Cardiac fibroblast (primary cell): ENCODE data around the gene EVI5L.

Source experiments
- DNase-seq, 2 donors: peaks; one replicate each; pipeline versions ENCODE4 v3.0.0 to v3.0.0-alpha.2; 2010; ENCODE audit warnings: low read depth in 2 of 2
- H3K4me3 ChIP-seq, 2 donors: replicated peaks in 1 of 2; 1 replicate in 1 of 2; 2 replicates in 1 of 2; pipeline ENCODE4 v1.5.1; 2011; ENCODE audit warnings: low read depth in 2 of 2, low read length in 2 of 2, mild to moderate bottlenecking in 2 of 2, moderate library complexity in 1 of 2
- CTCF ChIP-seq: IDR thresholded peaks from one replicate; pipeline ENCODE4 v1.5.1; 2011; ENCODE audit warnings: low read depth, mild to moderate bottlenecking, low read length, inconsistent platforms

The EVI5L gene

GRCh38 chr19:7903244-7904073 lies 73.4 kb downstream of the EVI5L start, which contains the start of gene MAP2K7:
Gene MAP2K7 (plus strand): TSS chr19:7903877. CDS start chr19:7903945, 68 bp downstream.
- peak; percentile 28 for TF ChIP-seq CTCF
- peak; percentile 99 for DNase-seq
- H3K4me3 ChIP-seq = peak within 1 kb of the TSS; percentile 92 to 93

DNA sequence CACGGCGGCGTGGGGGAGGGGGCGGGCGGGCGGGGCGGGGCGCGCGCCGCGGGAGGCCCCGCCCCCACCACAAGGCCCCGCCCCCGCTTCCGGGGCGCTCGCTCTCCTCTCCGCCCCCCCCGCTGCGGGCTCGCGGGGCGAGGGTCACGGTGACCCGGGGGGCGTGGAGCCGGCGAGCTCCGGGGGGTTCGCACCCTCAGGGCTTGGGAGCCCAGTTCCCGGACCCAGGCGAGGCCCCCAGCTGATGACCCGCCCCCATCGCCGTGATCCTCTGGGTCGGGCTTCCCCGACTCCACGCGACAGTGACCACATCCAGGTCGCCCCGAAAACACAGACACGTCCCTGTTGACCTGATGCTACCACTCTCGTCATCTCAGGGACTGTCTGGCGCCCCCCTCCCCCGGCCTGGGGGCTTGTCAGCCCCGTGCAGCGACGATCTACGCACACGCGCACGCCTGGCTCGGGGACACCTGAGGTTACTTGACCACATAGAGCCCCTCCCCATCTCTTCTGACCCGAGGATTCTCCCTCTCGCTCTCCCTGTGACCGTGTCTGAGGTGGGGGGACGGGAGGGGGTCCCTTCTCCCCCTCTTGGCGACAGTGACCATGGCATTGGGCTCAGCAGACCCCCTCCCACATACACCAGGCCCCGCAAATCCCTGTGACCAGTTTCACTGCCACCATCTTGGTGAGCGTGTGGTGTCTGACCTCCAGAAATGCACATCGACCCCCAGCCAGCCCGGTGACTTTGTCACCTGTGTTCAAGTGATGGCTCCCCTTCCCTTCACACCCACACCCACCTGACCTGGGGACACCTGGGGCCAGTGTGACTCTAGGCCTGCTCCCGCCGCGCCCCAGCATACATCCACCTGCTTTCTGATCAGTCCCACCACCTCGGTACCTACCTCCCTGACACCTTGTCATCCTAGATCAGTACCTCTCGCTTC lies 74.3 kb downstream of the EVI5L start:
- no peak for DNase-seq
- TF ChIP-seq CTCF = no peak
- H3K4me3 ChIP-seq = peak overlapping the region; percentile 92 to 93

- DNase-seq = no peak
- H3K4me3 ChIP-seq = peak overlapping the region; percentile 17 to 92
- TF ChIP-seq CTCF = no peak
Measured at GRCh38 chr19:7905268-7905667, 75.2 kb downstream of the EVI5L start.

- DNase-seq = no peak
- no peak overlapping the region for H3K4me3 ChIP-seq
- TF ChIP-seq CTCF = no peak
Measured at GRCh38 chr19:7905859-7906258, 75.8 kb downstream of the EVI5L start.

- DNase-seq = no peak
- no peak for TF ChIP-seq CTCF
- H3K4me3 ChIP-seq = no peak overlapping the region
Measured at GRCh38 chr19:7907122-7907521, 77.1 kb downstream of the EVI5L start.

DNA sequence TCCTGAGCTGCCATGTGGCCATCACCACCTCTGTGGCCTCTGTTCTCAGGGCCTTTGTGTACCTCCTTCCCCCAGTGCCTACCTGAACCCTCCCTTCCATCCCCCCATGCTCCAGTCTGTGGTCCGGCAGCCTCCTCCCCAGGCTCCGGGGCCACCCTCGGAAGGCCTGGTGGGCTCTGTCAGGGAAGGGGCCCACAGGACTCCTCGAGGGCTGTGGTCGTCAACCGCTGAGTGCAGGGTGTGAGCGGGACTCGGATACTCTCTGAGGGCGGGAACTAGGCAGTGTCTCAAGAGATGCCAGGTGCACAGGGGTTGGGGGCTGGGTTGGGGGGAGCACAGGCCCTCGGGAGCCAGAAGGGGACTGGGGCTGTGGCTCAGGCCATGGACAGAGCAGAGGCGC lies 77.5 kb downstream of the EVI5L start:
- no peak overlapping the region for H3K4me3 ChIP-seq
- no peak for DNase-seq
- TF ChIP-seq CTCF = no peak
